ENCODE data around the gene S100A8.

Gene S100A8

GRCh38 chr1:153395776-153396175 is 4.9 kb upstream of the S100A8 start:
- H3K27ac ChIP-seq (ENCODE audit: low read depth, low read length): no peak overlapping the region
- TF ChIP-seq EZH2phosphoT487 (conservative IDR thresholded peaks at IDR 0.05; ENCODE audit: low read length): no peak
- no peak for TF ChIP-seq CTCF (IDR thresholded peaks at IDR 0.05; ENCODE audit: insufficient read depth, low read length, poor library complexity, severe bottlenecking)
- no peak overlapping the region for H3K4me2 ChIP-seq (ENCODE audit: low read depth, low read length, poor library complexity, severe bottlenecking)
- no peak overlapping the region for H3K4me3 ChIP-seq (ENCODE audit: insufficient read depth, low read length, poor library complexity, severe bottlenecking)
- H3F3A ChIP-seq (ENCODE audit: insufficient read depth): no peaks in the 10 kb centered on the region
- H3K9me2 ChIP-seq (replicated peaks; ENCODE audit: insufficient read depth, low read length): no peaks in the 10 kb centered on the region
- H4K20me1 ChIP-seq (ENCODE audit: low read depth, low read length): no peaks in the 10 kb centered on the region
- H3K9ac ChIP-seq (ENCODE audit: low read length): no peak overlapping the region
- H3K9me3 ChIP-seq (ENCODE audit: insufficient read depth, low read length): no peaks in the 10 kb centered on the region
- no peak overlapping the region for H2AFZ ChIP-seq (ENCODE audit: low read depth, low read length, severe bottlenecking)
- H3K79me2 ChIP-seq (ENCODE audit: insufficient read depth, low read length): no peaks in the 10 kb centered on the region
- no peaks in the 10 kb centered on the region for H3K36me3 ChIP-seq (ENCODE audit: low read length)
- H3K27me3 ChIP-seq (ENCODE audit: low read length): no peaks in the 10 kb centered on the region

DNA sequence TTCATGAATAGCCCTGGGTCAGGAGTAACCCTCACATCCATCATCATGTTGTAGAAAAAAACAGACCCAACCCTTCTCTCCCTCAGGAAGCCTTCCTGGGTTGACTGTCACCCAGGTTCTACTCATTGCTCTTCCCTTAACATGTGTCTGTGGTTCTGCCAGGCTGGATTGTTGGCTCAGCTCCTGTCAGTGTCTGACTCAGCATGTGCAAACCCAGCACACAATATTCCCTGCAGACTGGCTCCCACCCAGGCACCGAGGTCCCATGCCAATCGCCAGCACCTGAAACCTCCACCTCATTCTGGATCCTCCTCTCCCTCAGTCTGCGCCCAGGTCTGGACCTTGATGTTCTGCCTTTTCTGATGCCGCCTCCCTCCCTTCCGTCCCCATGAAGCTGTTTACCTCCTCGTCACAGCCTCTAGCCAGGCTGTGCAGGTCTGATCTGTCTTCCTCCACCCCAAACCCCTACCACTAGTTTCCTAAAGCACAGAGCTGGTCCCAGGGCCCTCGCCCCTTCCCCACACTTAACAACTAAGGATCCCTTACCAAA is 4.3 kb upstream of the S100A8 start:
- no peak overlapping the region for H3K9ac ChIP-seq (ENCODE audit: low read length)
- H3K9me2 ChIP-seq (replicated peaks; ENCODE audit: insufficient read depth, low read length): no peaks in the 10 kb centered on the region
- no peak for TF ChIP-seq EZH2phosphoT487 (conservative IDR thresholded peaks at IDR 0.05; ENCODE audit: low read length)
- no peak for TF ChIP-seq CTCF (IDR thresholded peaks at IDR 0.05; ENCODE audit: insufficient read depth, low read length, poor library complexity, severe bottlenecking)
- no peaks in the 10 kb centered on the region for H3K36me3 ChIP-seq (ENCODE audit: low read length)
- no peaks in the 10 kb centered on the region for H3F3A ChIP-seq (ENCODE audit: insufficient read depth)
- H3K27ac ChIP-seq (ENCODE audit: low read depth, low read length): no peak overlapping the region
- no peaks in the 10 kb centered on the region for H3K27me3 ChIP-seq (ENCODE audit: low read length)
- H3K9me3 ChIP-seq (ENCODE audit: insufficient read depth, low read length): no peaks in the 10 kb centered on the region
- no peak overlapping the region for H2AFZ ChIP-seq (ENCODE audit: low read depth, low read length, severe bottlenecking)
- H3K4me2 ChIP-seq (ENCODE audit: low read depth, low read length, poor library complexity, severe bottlenecking): no peak overlapping the region
- no peak overlapping the region for H3K4me3 ChIP-seq (ENCODE audit: insufficient read depth, low read length, poor library complexity, severe bottlenecking)
- no peaks in the 10 kb centered on the region for H3K79me2 ChIP-seq (ENCODE audit: insufficient read depth, low read length)
- H4K20me1 ChIP-seq (ENCODE audit: low read depth, low read length): no peaks in the 10 kb centered on the region

GRCh38 chr1:153394391-153394790 is 3.5 kb upstream of the S100A8 start:
- Histone ChIP-seq H3K79me2 (ENCODE audit: insufficient read depth, low read length) (no peaks in the 10 kb centered on the region), H3K4me2 (ENCODE audit: low read depth, low read length, poor library complexity, severe bottlenecking) (no peak overlapping the region), H3K27ac (ENCODE audit: low read depth, low read length) (no peak overlapping the region), H3K27me3 (ENCODE audit: low read length) (no peaks in the 10 kb centered on the region), H3K9ac (ENCODE audit: low read length) (no peak overlapping the region), H3K36me3 (ENCODE audit: low read length) (no peaks in the 10 kb centered on the region), H4K20me1 (ENCODE audit: low read depth, low read length) (no peaks in the 10 kb centered on the region), H3K9me2 (replicated peaks; ENCODE audit: insufficient read depth, low read length) (no peaks in the 10 kb centered on the region), H3K4me3 (ENCODE audit: insufficient read depth, low read length, poor library complexity, severe bottlenecking) (no peak overlapping the region), H2AFZ (ENCODE audit: low read depth, low read length, severe bottlenecking) (no peak overlapping the region), H3K9me3 (ENCODE audit: insufficient read depth, low read length) (no peaks in the 10 kb centered on the region), H3F3A (ENCODE audit: insufficient read depth) (no peaks in the 10 kb centered on the region)
- TF ChIP-seq EZH2phosphoT487 (conservative IDR thresholded peaks at IDR 0.05; ENCODE audit: low read length) (no peak), CTCF (IDR thresholded peaks at IDR 0.05; ENCODE audit: insufficient read depth, low read length, poor library complexity, severe bottlenecking) (no peak)
